ENCODE results near the gene CPN2.
A peak's percentile ranks its signal among the peaks of the same experiment; 100 is the strongest.

The CPN2 gene

GRCh38 chr3:194339840-194340239 is 11.3 kb downstream of the CPN2 start:
- no peak for DNase-seq (ENCODE audit: low read depth, low spot score)
- TF ChIP-seq CTCF (IDR thresholded peaks at IDR 0.05; ENCODE audit: insufficient read depth, low read length, missing control alignments): no peak
- CTCF ChIA-PET: interaction anchor here (1.0 to 10.2 kb wide), 6 partner anchors 11 to 343 kb away, joined by 3 to 274 read pairs (median 55); partner anchors contain the start of genes CPN2, GP5 and LRRC15
- H3K4me3 ChIP-seq (ENCODE audit: low read depth, low read length): no peak overlapping the region
- POLR2A ChIA-PET: interaction anchor here (0.9 kb wide), 1 partner anchor 58 kb away, joined by 3 read pairs; no protein-coding TSS in a partner anchor

- H3K4me3 ChIP-seq (ENCODE audit: low read depth, low read length): no peak overlapping the region
- TF ChIP-seq CTCF (IDR thresholded peaks at IDR 0.05; ENCODE audit: insufficient read depth, low read length, missing control alignments): peak; percentile 8
- ChIA-PET POLR2A (interaction anchor here (0.9 kb wide), 1 partner anchor 59 kb away, joined by 3 read pairs; no protein-coding TSS in a partner anchor), CTCF (interaction anchor here (1.0 to 10.2 kb wide), 7 partner anchors 11 to 344 kb away, joined by 3 to 274 read pairs (median 31); partner anchors contain the start of genes CPN2, GP5 and LRRC15)
- DNase-seq (ENCODE audit: low read depth, low spot score): no peak
These were observed 11.8 kb downstream of the CPN2 start for GRCh38 chr3:194339356-194339755.

- CTCF ChIA-PET: interaction anchor here (0.8 to 10.2 kb wide), 8 partner anchors 12 to 345 kb away, joined by 3 to 274 read pairs (median 18); partner anchors contain the start of genes CPN2, GP5, LRRC15 and LSG1
- no peak for DNase-seq (ENCODE audit: low read depth, low spot score)
- H3K4me3 ChIP-seq (ENCODE audit: low read depth, low read length): no peak overlapping the region
- POLR2A ChIA-PET: no interaction called here
- TF ChIP-seq CTCF (IDR thresholded peaks at IDR 0.05; ENCODE audit: insufficient read depth, low read length, missing control alignments): no peak
These were observed 13.0 kb downstream of the CPN2 start for GRCh38 chr3:194337965-194338753.

GRCh38 chr3:194336601-194337355 is 14.3 kb downstream of the CPN2 start:
- CTCF ChIA-PET: interaction anchor here (1.0 to 5.6 kb wide), 12 partner anchors 8 to 557 kb away, joined by 3 to 186 read pairs (median 4); partner anchors contain the start of genes GP5 and LSG1
- no peak overlapping the region for H3K4me3 ChIP-seq (ENCODE audit: low read depth, low read length)
- no peak for DNase-seq (ENCODE audit: low read depth, low spot score)
- no peak for TF ChIP-seq CTCF (IDR thresholded peaks at IDR 0.05; ENCODE audit: insufficient read depth, low read length, missing control alignments)
- POLR2A ChIA-PET: no interaction called here

GRCh38 chr3:194333981-194334320 is 17.2 kb downstream of the CPN2 start:
- H3K4me3 ChIP-seq (ENCODE audit: low read depth, low read length): no peak overlapping the region
- ChIA-PET CTCF (interaction anchor here (0.6 to 5.6 kb wide), 31 partner anchors 8 to 553 kb away, joined by 3 to 186 read pairs (median 4); partner anchors contain the start of genes GP5, LRRC15 and LSG1), POLR2A (no interaction called here)
- no peak for TF ChIP-seq CTCF (IDR thresholded peaks at IDR 0.05; ENCODE audit: insufficient read depth, low read length, missing control alignments)
- DNase-seq (ENCODE audit: low read depth, low spot score): no peak

Data from AG04449 (cell line).